DOHH2 (cell line): ENCODE measurements around the gene ZXDA.

ENCODE experiments used
- EZH2phosphoT487 ChIP-seq: fragments of 200-600 bp; sonication (generic); IDR thresholded peaks from 2 replicates; pipeline ENCODE4 v1.6.1; 2017; ENCODE audit warnings: borderline replicate concordance, mild to moderate bottlenecking, antibody characterized with exemption, low read length, moderate library complexity, mixed read lengths
- TF ChIP-seq, protein P1 (sequence below): fragments of 200-600 bp; sonication (generic); IDR thresholded peaks from one replicate; pipeline ENCODE4 v1.5.1; 2014; ENCODE audit warnings: antibody characterized with exemption, mild to moderate bottlenecking, low read depth, low read length; ENCODE audit not compliant: poor library complexity, severe bottlenecking

DNA sequence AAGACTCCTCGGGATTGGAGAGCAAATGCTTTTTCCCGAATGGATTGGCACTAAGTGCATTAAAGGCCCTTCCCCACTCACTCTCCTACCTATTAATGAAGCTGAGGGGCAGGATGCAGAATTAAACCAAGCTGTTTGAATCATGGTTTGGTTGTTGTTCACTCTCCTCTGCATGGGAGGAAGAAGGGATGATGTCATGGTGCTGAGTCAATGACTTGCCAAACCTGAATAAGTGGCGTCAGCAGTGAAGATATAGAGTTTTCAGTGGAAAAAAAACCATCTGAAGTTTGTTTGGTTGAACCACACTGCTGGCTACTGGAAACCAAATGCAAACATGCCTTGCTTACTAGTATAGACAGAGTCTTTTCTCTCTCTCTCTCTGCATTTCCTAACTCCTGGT, 19.8 kb upstream of the ZXDA start:
- TF ChIP-seq, protein P1, sequence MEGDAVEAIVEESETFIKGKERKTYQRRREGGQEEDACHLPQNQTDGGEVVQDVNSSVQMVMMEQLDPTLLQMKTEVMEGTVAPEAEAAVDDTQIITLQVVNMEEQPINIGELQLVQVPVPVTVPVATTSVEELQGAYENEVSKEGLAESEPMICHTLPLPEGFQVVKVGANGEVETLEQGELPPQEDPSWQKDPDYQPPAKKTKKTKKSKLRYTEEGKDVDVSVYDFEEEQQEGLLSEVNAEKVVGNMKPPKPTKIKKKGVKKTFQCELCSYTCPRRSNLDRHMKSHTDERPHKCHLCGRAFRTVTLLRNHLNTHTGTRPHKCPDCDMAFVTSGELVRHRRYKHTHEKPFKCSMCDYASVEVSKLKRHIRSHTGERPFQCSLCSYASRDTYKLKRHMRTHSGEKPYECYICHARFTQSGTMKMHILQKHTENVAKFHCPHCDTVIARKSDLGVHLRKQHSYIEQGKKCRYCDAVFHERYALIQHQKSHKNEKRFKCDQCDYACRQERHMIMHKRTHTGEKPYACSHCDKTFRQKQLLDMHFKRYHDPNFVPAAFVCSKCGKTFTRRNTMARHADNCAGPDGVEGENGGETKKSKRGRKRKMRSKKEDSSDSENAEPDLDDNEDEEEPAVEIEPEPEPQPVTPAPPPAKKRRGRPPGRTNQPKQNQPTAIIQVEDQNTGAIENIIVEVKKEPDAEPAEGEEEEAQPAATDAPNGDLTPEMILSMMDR, result no peak
- no peak for TF ChIP-seq EZH2phosphoT487
